GM18870 (cell line): ENCODE measurements around the gene RRM2.
"Not testable (repeated sequence)": the region's sequence is repeated elsewhere in the genome, so short reads cannot be mapped to it uniquely, and the experiment has no call there.

Source experiments
- ATAC-seq: cut with Tn5 transposase; IDR thresholded peaks from one replicate; pipeline ENCODE4 v1.9.1; 2021; ENCODE audit warnings: moderate library complexity; ENCODE audit not compliant: unreplicated experiment

RRM2 gene

GRCh38 chr2:10089565-10090190 lies 32.9 kb upstream of the RRM2 start:
- ATAC-seq = peak; percentile 50

GRCh38 chr2:10091182-10091888 lies 31.2 kb upstream of the RRM2 start:
- ATAC-seq = no peak

GRCh38 chr2:10091889-10092244 lies 30.7 kb upstream of the RRM2 start:
- ATAC-seq = not testable (repeated sequence)

GRCh38 chr2:10094271-10094814 lies 28.2 kb upstream of the RRM2 start:
- no peak for ATAC-seq

- no peak for ATAC-seq
Observed at GRCh38 chr2:10095175-10095574, 27.4 kb upstream of the RRM2 start.

- ATAC-seq = no peak
Observed at GRCh38 chr2:10096641-10097040, 25.9 kb upstream of the RRM2 start.

- ATAC-seq = peak; percentile 42
Observed at GRCh38 chr2:10097352-10098148, 25.0 kb upstream of the RRM2 start.

- ATAC-seq = no peak
Observed at GRCh38 chr2:10101491-10101890, 21.0 kb upstream of the RRM2 start.

GRCh38 chr2:10103179-10103578 lies 19.4 kb upstream of the RRM2 start:
- no peak for ATAC-seq

GRCh38 chr2:10104906-10105305 lies 17.6 kb upstream of the RRM2 start:
- not testable (repeated sequence) for ATAC-seq

GRCh38 chr2:10109311-10109710 lies 13.2 kb upstream of the RRM2 start:
- no peak for ATAC-seq

GRCh38 chr2:10119027-10119325 lies 3.6 kb upstream of the RRM2 start:
- ATAC-seq = no peak

GRCh38 chr2:10119601-10120157 lies 2.9 kb upstream of the RRM2 start:
- no peak for ATAC-seq

GRCh38 chr2:10120158-10120876 lies 2.2 kb upstream of the RRM2 start:
- ATAC-seq = peak; percentile 52

GRCh38 chr2:10120877-10121574 lies 1.5 kb upstream of the RRM2 start:
- ATAC-seq = no peak

GRCh38 chr2:10123281-10123680 lies 742 bp downstream of the RRM2 start:
- no peak for ATAC-seq

- no peak for ATAC-seq
Observed at GRCh38 chr2:10124538-10125045, 2.1 kb downstream of the RRM2 start.

GRCh38 chr2:10125842-10126631 lies 3.5 kb downstream of the RRM2 start:
- no peak for ATAC-seq

GRCh38 chr2:10126632-10127026 lies 4.1 kb downstream of the RRM2 start:
- ATAC-seq = no peak
